ENCODE measurements around the gene GAA.
"Not testable (repeated sequence)": the region's sequence is repeated elsewhere in the genome, so short reads cannot be mapped to it uniquely, and the experiment has no call there.

Gene GAA

GRCh38 chr17:80151333-80151732, 50.0 kb downstream of the GAA start:
- no peak for DNase-seq

- DNase-seq, result no peak
Measured at GRCh38 chr17:80152081-80152702, 50.8 kb downstream of the GAA start.

GRCh38 chr17:80153004-80153403, 51.6 kb downstream of the GAA start:
- DNase-seq, result no peak

GRCh38 chr17:80154166-80154565, 52.8 kb downstream of the GAA start:
- DNase-seq, result no peak

- DNase-seq, result not testable (repeated sequence)
Measured at GRCh38 chr17:80155600-80155999, 54.2 kb downstream of the GAA start.

GRCh38 chr17:80158846-80159245, 57.5 kb downstream of the GAA start:
- DNase-seq, result no peak

- no peak for DNase-seq
Measured at GRCh38 chr17:80160536-80160935, 59.2 kb downstream of the GAA start.

GRCh38 chr17:80163336-80163735, 62.0 kb downstream of the GAA start:
- DNase-seq, result no peak

- DNase-seq, result no peak
Measured at GRCh38 chr17:80164185-80164584, 62.8 kb downstream of the GAA start.

GRCh38 chr17:80166446-80166845, 65.1 kb downstream of the GAA start:
- no peak for DNase-seq

GRCh38 chr17:80168371-80168770, 67.0 kb downstream of the GAA start:
- DNase-seq, result no peak

- DNase-seq, result no peak
Measured at GRCh38 chr17:80169107-80169506, 67.7 kb downstream of the GAA start.
